ENCODE data around the gene FAM83C. TPM values are rescaled to one million over a fixed set of nuclear protein-coding genes. Genes with fewer than 3 reads are reported as not detected.

The FAM83C gene
- total and polyA plus RNA-seq, 10 of the 15 experiments (the other 5 are each of a cell fraction or from before 2014, with no cell fraction given) = not detected

- CTCF ChIA-PET = interaction anchor here (1.0 to 2.0 kb wide), 3 partner anchors 11 to 132 kb away, joined by 4 to 5 read pairs (median 5); no protein-coding TSS in a partner anchor
- Histone ChIP-seq H3K27me3 (replicated peaks in 1 of 2; ENCODE audit: control insufficient read depth in 2 of 2, insufficient read depth in 2 of 2, low read length in 1 of 2) (no peaks in the 10 kb centered on the region), H3K9me3 (replicated peaks; ENCODE audit: control insufficient read depth, insufficient read depth, low read length) (no peaks in the 10 kb centered on the region), H3K36me3 (ENCODE audit: control insufficient read depth in 2 of 2, insufficient read depth in 2 of 2, low read length in 1 of 2) (peaks cover 11 to 25% of the 10 kb centered on the region in 2 experiments), H4K20me1 (ENCODE audit: control insufficient read depth, insufficient read depth) (peaks cover 6% of the 10 kb centered on the region; the same call in 1 of the 2 replicates), H3K4me2 (ENCODE audit: control insufficient read depth, insufficient read depth) (peak overlapping the region; percentile 94), H3K9ac (ENCODE audit: control insufficient read depth, insufficient read depth, low read length) (peak overlapping the region; percentile 72), H3K4me3 (peak overlapping the region; percentile 93), H2AFZ (ENCODE audit: control insufficient read depth, low read depth, low read length) (no peak overlapping the region), H3K27ac (ENCODE audit: control insufficient read depth, insufficient read depth) (peak overlapping the region; percentile 70), H3K4me1 (ENCODE audit: control insufficient read depth, insufficient read depth, low read length) (peaks cover 9% of the 10 kb centered on the region), H3K79me2 (ENCODE audit: control insufficient read depth, insufficient read depth, low read length) (peaks cover 11% of the 10 kb centered on the region)
- intact Hi-C loops (cut with micrococcal nuclease; ENCODE audit: unreplicated experiment) = loop anchor here (5.0 kb wide), 1 partner anchor 449 kb away; the partner anchor contains the start of gene NCOA6
- DNase-seq (ENCODE audit: low read depth, low spot score) (no peak), FAIRE-seq (no peak), ATAC-seq (no peak)
- TSS peak; percentile 53 for BruUV-seq (replicated peaks)
- SMC1A ChIA-PET (ENCODE audit: uncharacterized antibody, unreplicated experiment) = interaction anchor here (1.0 kb wide), 1 partner anchor 130 kb away, joined by 3 read pairs; no protein-coding TSS in a partner anchor
- TF ChIP-seq, protein P1, sequence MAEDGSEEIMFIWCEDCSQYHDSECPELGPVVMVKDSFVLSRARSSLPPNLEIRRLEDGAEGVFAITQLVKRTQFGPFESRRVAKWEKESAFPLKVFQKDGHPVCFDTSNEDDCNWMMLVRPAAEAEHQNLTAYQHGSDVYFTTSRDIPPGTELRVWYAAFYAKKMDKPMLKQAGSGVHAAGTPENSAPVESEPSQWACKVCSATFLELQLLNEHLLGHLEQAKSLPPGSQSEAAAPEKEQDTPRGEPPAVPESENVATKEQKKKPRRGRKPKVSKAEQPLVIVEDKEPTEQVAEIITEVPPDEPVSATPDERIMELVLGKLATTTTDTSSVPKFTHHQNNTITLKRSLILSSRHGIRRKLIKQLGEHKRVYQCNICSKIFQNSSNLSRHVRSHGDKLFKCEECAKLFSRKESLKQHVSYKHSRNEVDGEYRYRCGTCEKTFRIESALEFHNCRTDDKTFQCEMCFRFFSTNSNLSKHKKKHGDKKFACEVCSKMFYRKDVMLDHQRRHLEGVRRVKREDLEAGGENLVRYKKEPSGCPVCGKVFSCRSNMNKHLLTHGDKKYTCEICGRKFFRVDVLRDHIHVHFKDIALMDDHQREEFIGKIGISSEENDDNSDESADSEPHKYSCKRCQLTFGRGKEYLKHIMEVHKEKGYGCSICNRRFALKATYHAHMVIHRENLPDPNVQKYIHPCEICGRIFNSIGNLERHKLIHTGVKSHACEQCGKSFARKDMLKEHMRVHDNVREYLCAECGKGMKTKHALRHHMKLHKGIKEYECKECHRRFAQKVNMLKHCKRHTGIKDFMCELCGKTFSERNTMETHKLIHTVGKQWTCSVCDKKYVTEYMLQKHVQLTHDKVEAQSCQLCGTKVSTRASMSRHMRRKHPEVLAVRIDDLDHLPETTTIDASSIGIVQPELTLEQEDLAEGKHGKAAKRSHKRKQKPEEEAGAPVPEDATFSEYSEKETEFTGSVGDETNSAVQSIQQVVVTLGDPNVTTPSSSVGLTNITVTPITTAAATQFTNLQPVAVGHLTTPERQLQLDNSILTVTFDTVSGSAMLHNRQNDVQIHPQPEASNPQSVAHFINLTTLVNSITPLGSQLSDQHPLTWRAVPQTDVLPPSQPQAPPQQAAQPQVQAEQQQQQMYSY (CRISPR knock-in tag; IDR thresholded peaks at IDR 0.05) = no peak
- TF ChIP-seq ASH2L (IDR thresholded peaks at IDR 0.05; ENCODE audit: borderline replicate concordance, low read depth) = no peak
- TF ChIP-seq ZNF217 (IDR thresholded peaks at IDR 0.05) = no peak
- RAD21 ChIA-PET (ENCODE audit: unreplicated experiment) = interaction anchor here (0.5 to 1.7 kb wide), 3 partner anchors 51 to 1029 kb away, joined by 3 to 6 read pairs (median 3); no protein-coding TSS in a partner anchor
- WGBS (ENCODE audit: insufficient coverage, insufficient replicate concordance, low lambda C conversion rate, missing lambda C conversion rate) = 99% methylated on average over 6 of the region's 6 CpGs
- POLR2A ChIA-PET = no interaction called here
- in situ Hi-C loops (cut with MboI) = no loop called here
Measured at GRCh38 chr20:35276408-35276807, 15.8 kb downstream of the FAM83C start.
